NCI-H345 (cell line): Measurements from ENCODE around the gene ARHGAP26.
"Not testable (repeated sequence)": the region's sequence is repeated elsewhere in the genome, so short reads cannot be mapped to it uniquely, and the experiment has no call there.

ENCODE experiments used
- DNase-seq: peaks from one replicate; lab custom pipeline; 2025; lab: John Stamatoyannopoulos, UW

Gene ARHGAP26

DNA sequence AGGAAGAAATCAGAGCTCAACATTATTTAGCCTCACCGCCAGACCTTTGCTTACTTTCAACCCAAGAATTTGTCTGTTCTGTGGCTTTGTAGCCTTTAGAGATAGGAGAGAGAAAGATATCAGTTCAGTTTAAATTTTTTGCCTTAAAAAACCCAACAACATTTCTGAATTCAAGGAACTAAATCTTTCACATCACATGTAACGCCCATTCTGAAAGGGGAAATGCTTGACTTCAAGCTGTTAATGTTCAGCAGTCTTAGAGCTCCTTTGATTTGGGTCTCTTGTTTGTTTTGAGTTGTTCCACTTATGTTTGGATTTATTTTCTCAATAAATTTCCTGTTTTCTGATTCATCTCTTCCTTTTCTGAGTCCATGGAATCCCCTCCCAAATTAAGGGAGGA lies 294.5 kb downstream of the ARHGAP26 start:
- no peak for DNase-seq

GRCh38 chr5:143065185-143065965 lies 295.2 kb downstream of the ARHGAP26 start:
- DNase-seq, result peak; percentile 70

DNA sequence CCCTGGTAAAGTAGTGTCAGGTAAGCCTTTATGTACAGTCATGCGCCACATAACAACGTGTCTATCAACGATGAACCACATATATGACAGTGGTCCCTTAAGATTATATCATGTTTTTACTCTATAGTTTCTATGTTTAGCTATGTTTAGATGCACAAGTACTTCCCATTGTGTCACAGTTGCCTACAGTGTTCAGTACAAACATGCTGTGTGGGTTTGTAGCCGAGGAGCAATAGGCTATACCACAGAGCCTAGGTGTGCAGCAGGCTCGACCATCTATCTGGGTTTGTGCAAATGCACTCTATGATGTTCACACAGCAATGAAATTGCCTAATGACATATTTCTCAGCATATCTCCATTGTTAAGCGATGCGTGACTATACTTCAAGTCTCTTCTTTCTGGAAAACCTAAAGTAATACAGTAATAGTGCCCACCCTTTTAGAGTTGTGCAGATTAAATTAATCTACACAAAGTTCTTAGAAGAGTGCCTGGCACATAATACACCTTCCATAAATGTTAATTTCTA lies 295.9 kb downstream of the ARHGAP26 start:
- DNase-seq, result no peak

GRCh38 chr5:143066556-143067281 lies 296.5 kb downstream of the ARHGAP26 start:
- peak; percentile 62 for DNase-seq

DNA sequence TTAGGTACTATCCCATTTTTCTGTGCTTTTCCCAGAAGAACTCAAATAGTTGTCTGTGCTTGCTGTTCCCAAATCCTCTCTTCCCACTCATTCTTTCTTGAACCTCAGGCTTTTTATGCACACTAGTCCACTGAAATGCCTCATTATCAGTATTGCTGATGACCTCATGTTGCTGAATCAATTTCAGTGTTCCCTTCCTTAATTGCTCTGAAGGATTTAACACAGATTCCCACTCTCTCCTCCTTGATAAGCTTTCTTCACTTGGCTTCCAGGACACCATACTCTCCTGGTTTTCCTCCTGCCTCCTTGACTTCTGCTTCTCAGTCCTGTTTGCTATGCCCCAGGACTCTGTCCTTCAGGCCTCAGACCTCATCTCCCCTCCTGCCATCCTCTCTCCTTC lies 298.5 kb downstream of the ARHGAP26 start:
- no peak for DNase-seq

DNA sequence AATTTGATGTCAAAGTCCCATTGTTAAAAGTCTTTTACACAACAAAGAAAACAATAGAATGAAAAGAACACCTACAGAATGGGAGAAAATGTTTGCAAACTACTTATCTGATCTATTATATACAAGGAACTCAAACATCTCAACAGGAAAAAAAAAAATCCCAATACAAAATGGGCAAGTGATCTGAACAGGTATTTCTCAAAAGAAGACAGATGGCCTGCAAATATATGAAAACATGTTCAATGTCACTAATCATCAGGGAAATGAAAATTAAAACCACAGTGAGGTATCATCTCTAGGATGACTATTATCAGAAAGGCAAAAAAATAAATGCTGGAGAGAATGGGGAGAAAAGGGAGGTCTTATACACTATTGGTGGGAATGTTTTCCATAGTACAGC lies 301.8 kb downstream of the ARHGAP26 start:
- DNase-seq, result no peak

- no peak for DNase-seq
Measured at GRCh38 chr5:143072734-143073133, 302.6 kb downstream of the ARHGAP26 start.

DNA sequence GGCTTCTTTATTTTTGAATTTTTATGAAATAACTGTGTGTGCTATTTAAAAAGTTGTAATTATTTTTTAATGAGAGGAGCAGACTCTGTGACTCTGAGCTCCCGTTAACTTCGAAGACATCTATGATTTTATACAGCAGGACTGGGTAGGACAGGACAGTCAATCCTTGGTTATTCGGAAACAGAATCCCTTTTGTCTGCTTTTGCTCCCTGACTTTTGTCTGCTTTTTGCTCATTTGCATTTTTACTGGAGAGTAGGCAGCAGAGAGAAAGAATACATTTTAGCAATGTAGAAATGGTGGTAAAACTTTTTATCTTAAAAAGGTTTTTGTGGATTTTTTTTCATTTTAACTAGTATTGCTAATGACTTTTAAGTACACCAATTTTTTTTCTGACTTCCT lies 303.6 kb downstream of the ARHGAP26 start:
- no peak for DNase-seq

GRCh38 chr5:143074414-143074996 lies 304.3 kb downstream of the ARHGAP26 start:
- peak; percentile 31 for DNase-seq

DNA sequence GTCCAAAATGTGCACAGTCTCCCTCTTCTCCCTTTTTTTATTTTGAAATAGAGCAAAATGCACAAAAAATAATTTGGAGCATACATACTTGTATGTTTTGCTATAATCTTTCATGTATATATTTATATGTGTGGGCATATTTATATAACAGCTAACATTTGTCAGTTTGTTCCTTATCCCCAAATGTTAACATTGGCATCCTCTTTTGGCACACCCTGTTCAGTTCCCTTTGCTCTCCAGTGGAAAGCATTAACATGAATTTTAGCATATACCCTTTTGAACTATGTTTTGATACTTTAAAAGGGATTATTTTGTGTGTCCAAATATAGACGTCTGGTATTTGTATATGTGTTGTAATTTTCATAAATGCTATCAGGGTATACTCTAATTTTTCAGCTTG lies 306.2 kb downstream of the ARHGAP26 start:
- no peak for DNase-seq

GRCh38 chr5:143077453-143078103 lies 307.4 kb downstream of the ARHGAP26 start:
- DNase-seq, result no peak

DNA sequence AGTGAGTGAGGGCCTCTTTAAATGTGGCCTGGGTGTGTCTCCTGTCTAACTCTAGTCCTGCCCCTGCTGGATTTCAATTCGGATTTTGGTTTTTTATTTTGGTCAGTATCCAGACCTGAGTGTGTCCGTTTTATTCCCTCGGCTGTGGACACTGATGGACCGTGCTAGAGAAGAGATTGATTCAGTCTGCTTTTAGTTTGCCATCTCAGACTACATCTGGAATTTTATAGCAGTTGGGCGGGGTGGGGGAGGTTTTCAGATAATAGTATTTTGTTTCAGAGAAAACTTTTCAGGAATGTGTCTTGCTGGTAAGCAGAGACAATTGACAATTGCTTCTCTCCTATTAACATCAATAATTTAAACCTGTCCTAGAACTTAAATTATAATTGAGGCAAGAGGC lies 308.1 kb downstream of the ARHGAP26 start:
- DNase-seq, result no peak

- DNase-seq, result no peak
Measured at GRCh38 chr5:143078971-143079370, 308.8 kb downstream of the ARHGAP26 start.

GRCh38 chr5:143080407-143080806 lies 310.2 kb downstream of the ARHGAP26 start:
- DNase-seq, result no peak

DNA sequence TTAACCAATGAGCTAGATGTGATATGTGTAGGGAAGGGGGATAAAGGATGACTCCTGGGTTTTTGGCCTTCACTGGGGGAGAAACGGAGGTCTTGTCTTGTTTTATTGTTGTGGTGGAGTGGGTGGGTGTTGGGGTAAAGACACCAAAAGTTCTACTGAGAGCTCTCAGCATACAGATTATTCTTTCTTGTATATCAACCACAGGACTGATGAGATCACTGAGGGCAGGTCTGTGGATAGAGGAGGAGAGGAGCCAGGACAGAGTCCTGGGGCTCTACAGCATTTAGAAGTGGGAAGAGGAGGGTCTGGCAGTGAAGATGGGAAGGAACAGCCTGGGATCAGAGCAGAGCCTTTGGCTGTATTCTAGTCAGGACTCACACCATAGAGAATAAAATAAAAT lies 310.8 kb downstream of the ARHGAP26 start:
- no peak for DNase-seq

GRCh38 chr5:143083006-143083405 lies 312.8 kb downstream of the ARHGAP26 start:
- DNase-seq, result no peak

DNA sequence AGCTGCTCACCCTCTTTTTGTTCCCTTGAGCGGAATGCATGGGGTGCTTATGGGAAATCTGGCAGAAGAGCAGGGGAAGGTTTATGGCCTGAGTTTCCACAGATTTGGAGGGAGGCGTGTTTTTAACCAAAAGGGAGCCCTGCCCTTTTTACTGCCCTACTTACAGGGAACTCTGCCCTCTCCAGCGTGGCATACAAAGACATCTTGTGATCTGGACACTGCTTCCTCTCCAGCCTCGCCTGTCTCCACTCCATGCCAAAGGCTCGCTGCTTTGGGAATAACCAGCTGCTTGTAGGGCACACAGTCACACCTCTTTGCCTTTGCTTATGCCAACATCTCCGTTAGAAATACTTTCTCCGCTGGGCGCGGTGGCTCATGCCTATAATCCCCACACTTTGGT lies 314.2 kb downstream of the ARHGAP26 start:
- no peak for DNase-seq

GRCh38 chr5:143085319-143085917 lies 315.2 kb downstream of the ARHGAP26 start:
- DNase-seq, result peak; percentile 26

DNA sequence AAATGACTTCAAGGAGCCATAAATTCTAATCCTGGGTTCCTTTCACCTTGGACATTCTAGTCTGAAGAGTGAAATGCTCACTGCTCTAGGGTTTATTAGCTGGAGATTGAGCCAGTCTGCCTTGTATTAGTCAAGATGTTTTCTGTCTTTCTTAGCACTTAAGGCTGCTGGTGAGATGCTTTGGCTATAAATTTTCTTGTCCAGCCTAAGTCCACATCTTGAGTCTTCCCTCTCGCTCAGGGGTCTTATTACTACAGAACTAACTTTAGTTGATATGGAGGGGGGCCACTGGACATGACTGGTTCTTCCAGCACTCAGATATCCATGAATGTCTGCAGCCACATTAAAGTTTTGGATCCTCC lies 316.4 kb downstream of the ARHGAP26 start:
- no peak for DNase-seq

- DNase-seq, result no peak
Measured at GRCh38 chr5:143086908-143087637, 316.9 kb downstream of the ARHGAP26 start.

GRCh38 chr5:143088702-143089101 lies 318.5 kb downstream of the ARHGAP26 start:
- DNase-seq, result not testable (repeated sequence)
